K562 (cell line): ENCODE data around the gene EEF2. TPM values are rescaled to one million over a fixed set of nuclear protein-coding genes. Genes with fewer than 3 reads are reported as not detected.

Source experiments
- CSDE1 ChIP-seq, 2 experiments: fragments of 450-650 bp; IDR thresholded peaks; 2 replicates each; pipeline ENCODE4 v1.6.1; 2016; ENCODE audit warnings: mild to moderate bottlenecking in 1 of 2
- CTCF ChIP-seq, 3 experiments: IDR thresholded peaks in 2 of 3; conservative IDR thresholded peaks in 1 of 3; 2 replicates each; pipeline ENCODE4 v1.5.1; 2011 to 2012; ENCODE audit warnings: low read length in 3 of 3, mild to moderate bottlenecking in 3 of 3, control low read depth in 2 of 3, improper control_type of control experiment in 1 of 3, inconsistent platforms in 1 of 3, low read depth in 1 of 3, mixed read lengths in 1 of 3, moderate library complexity in 1 of 3; ENCODE audit not compliant: insufficient read depth in 2 of 3
- GABPB2 ChIP-seq: fragments of 250-450 bp; sonication (Bioruptor Pico); conservative IDR thresholded peaks from 2 replicates; pipeline ENCODE4 v1.5.1; 2021; ENCODE audit warnings: mild to moderate bottlenecking
- HDGF ChIP-seq: fragments of 450-650 bp; IDR thresholded peaks from 2 replicates; pipeline ENCODE4 v1.6.1; 2016
- KDM2B ChIP-seq: fragments of 250-450 bp; sonication (Bioruptor Pico); IDR thresholded peaks from 2 replicates; pipeline ENCODE4 v1.8.0; 2021; ENCODE audit warnings: mild to moderate bottlenecking, moderate library complexity
- MED1 ChIP-seq: sonication (generic); formaldehyde crosslinking; IDR thresholded peaks from 2 replicates; pipeline ENCODE4 v1.8.1; 2023; ENCODE audit warnings: missing genetic modification reagents, borderline replicate concordance
- NR2C2 ChIP-seq, 2 experiments: fragments of 200-800 bp in 1 of 2; sonication (Bioruptor generic) in 1 of 2; sonication (generic) in 1 of 2; formaldehyde crosslinking in 1 of 2; IDR thresholded peaks; 2 replicates each; pipeline versions ENCODE4 v1.6.1 to v1.8.0; 2016 to 2022; ENCODE audit warnings: mild to moderate bottlenecking in 1 of 2, missing compliant biosample characterization in 1 of 2, missing genetic modification characterization in 1 of 2, missing genetic modification reagents in 1 of 2
- NR4A1 ChIP-seq, 2 experiments: fragments of 250-450 bp in 1 of 2; fragments of 450-650 bp in 1 of 2; sonication (Bioruptor Pico) in 1 of 2; IDR thresholded peaks; 2 replicates each; pipeline versions ENCODE4 v1.4.0 to v1.6.1; 2016 to 2020; ENCODE audit warnings: mild to moderate bottlenecking in 2 of 2, missing compliant biosample characterization in 1 of 2, missing genetic modification characterization in 1 of 2, moderate library complexity in 1 of 2
- POLR2A ChIP-seq: fragments of 450-650 bp; conservative IDR thresholded peaks from 2 replicates; pipeline ENCODE4 v1.6.1; 2016
- POLR2B ChIP-seq: fragments of 450-650 bp; IDR thresholded peaks from 2 replicates; pipeline ENCODE4 v1.6.1; 2018; ENCODE audit warnings: low read depth; ENCODE audit not compliant: partially characterized antibody
- PPARD ChIP-seq: fragments of 250-450 bp; sonication (Bioruptor Pico); IDR thresholded peaks from 2 replicates; pipeline ENCODE4 v1.8.0; 2022; ENCODE audit warnings: inconsistent platforms, mild to moderate bottlenecking, moderate library complexity
- RBFOX2 ChIP-seq: fragments of 200-400 bp; formaldehyde crosslinking; IDR thresholded peaks from 2 replicates; pipeline ENCODE4 v1.6.1; 2017; ENCODE audit warnings: low read depth, mild to moderate bottlenecking, low read length, moderate library complexity
- SNRNP70 ChIP-seq: fragments of 200-400 bp; formaldehyde crosslinking; optimal IDR thresholded peaks from 2 replicates; pipeline ENCODE3; 2017; ENCODE audit warnings: low read depth, low read length
- SPI1 ChIP-seq: IDR thresholded peaks from 2 replicates; pipeline ENCODE4 v1.6.1; 2011; ENCODE audit warnings: low read depth, low read length, control low read depth, borderline replicate concordance
- SREBF1 ChIP-seq: fragments of 150-350 bp; IDR thresholded peaks from 2 replicates; pipeline ENCODE4 v1.6.1; 2014; ENCODE audit warnings: antibody characterized with exemption, low read depth, low read length, borderline replicate concordance
- STAG1 ChIP-seq: sonication (generic); formaldehyde crosslinking; IDR thresholded peaks from 2 replicates; pipeline ENCODE4 v1.5.0; 2020; ENCODE audit warnings: missing genetic modification reagents, borderline replicate concordance
- TSHZ1 ChIP-seq: fragments of 250-450 bp; sonication (Bioruptor Pico); IDR thresholded peaks from 2 replicates; pipeline ENCODE4 v1.4.0; 2020; ENCODE audit warnings: mild to moderate bottlenecking, moderate library complexity
- ZNF644 ChIP-seq: fragments of 200-800 bp; sonication (Bioruptor generic); IDR thresholded peaks from 2 replicates; pipeline ENCODE4 v1.6.1; 2016; ENCODE audit warnings: low read depth, missing genetic modification characterization, missing compliant biosample characterization
- ZNF780A ChIP-seq: fragments of 250-450 bp; sonication (Bioruptor Pico); IDR thresholded peaks from 2 replicates; pipeline ENCODE4 v1.5.0; 2021; ENCODE audit warnings: mild to moderate bottlenecking
- polyA plus RNA-seq, 8 experiments: library from polyadenylated mRNA; depleted of rRNA in 4 of 8; stranded (reverse) in 5 of 8; unstranded in 3 of 8; fragments of >200 nt; fragmentation: Nextera tagmentation in 2 of 8; fragmentation: Illumina TruSeq in 1 of 8; extraction: Ambion mirVana in 2 of 8; extraction: Trizol in 1 of 8; gene quantifications; 2 replicates each; pipeline versions ENCODE4 v1.2.1 to v1.2.3, GENCODE V29; 2011 to 2014; ENCODE audit warnings: inconsistent platforms in 1 of 8, missing spikeins in 1 of 8
- total RNA-seq, 7 experiments: library from RNA; depleted of rRNA in 6 of 7; stranded (reverse); fragments of >200 nt in 6 of 7; fragmentation: Illumina TruSeq in 2 of 7; extraction: Trizol in 2 of 7; gene quantifications; 2 replicates each; pipeline versions ENCODE4 v1.2.1 to v1.2.3, GENCODE V29; 2011 to 2021; ENCODE audit warnings: low replicate concordance in 1 of 7
- TF ChIP-seq, protein P1 (sequence below): fragments of 250-450 bp; sonication (Bioruptor Pico); IDR thresholded peaks from 2 replicates; pipeline ENCODE4 v1.8.0; 2022; ENCODE audit warnings: moderate library complexity, mild to moderate bottlenecking, inconsistent platforms

The EEF2 gene
- total and polyA plus RNA-seq, 9 of the 15 experiments (the other 6 are each of a cell fraction or from before 2014, with no cell fraction given): 372 to 3,003 (median 1,453) TPM

DNA sequence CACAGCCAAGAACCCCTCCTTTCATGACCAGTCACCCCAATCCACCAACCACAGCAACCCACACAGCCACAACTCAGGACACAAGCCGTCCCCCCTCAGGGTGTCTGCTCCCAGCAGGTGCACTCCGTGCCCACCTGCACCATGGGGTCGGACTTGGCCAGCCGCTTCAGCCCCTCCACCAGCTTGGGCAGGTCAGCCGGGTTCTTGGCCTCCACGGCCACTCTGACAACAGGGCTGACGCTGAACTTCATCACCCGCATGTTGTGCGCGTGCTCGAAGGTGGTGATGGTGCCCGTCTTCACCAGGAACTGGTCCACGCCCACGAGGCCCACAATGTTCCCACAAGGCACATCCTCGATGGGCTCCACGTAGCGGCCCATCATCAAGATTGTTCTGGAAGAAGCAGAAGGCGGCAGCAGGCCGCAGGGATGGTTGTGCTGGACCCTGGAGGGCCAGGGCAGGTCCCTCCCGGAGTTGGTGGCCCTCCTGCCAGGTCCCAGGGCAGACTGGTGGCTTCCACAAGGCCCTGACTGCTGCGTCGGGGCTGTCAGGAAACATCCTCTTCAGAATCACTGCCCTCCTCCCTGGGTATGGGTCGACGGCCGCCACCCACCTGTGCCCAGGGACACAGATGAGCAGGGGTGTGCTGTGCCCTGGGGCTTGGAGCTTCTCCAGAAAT is 5.5 kb downstream of the EEF2 start (continued):
- TF ChIP-seq CTCF (IDR thresholded peaks at IDR 0.05 in 2 of 3, conservative IDR thresholded peaks at IDR 0.05 in 1 of 3; ENCODE audit: insufficient read depth in 2 of 3, low read depth in 1 of 3, low read length in 3 of 3) (no peak), ZNF644 (tag) (no peak), RBFOX2 (peak; percentile 86), SPI1 (no peak), POLR2B (no peak), SNRNP70 (no peak), TSHZ1 (CRISPR knock-in tag) (no peak), NR4A1 (CRISPR knock-in tag; IDR thresholded peaks at IDR 0.05) (no peak), NR4A1 (tag; IDR thresholded peaks at IDR 0.05) (no peak), GABPB2 (CRISPR knock-in tag) (no peak), STAG1 (CRISPR knock-in tag) (no peak), PPARD (CRISPR knock-in tag) (no peak), ZNF780A (no peak), HDGF (no peak), KDM2B (CRISPR knock-in tag) (no peak), POLR2A (peak; percentile 61), MED1 (CRISPR knock-in tag) (0 out of 2 replicates have a peak, but pooled peaks have one; percentile 84), CSDE1 (IDR thresholded peaks at IDR 0.05) (no peak), SREBF1 (no peak), NR2C2 (CRISPR knock-in tag; IDR thresholded peaks at IDR 0.05) (no peak), NR2C2 (tag; IDR thresholded peaks at IDR 0.05) (no peak)
- TF ChIP-seq, protein P1, sequence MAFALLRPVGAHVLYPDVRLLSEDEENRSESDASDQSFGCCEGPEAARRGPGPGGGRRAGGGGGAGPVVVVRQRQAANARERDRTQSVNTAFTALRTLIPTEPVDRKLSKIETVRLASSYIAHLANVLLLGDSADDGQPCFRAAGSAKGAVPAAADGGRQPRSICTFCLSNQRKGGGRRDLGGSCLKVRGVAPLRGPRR (CRISPR knock-in tag): no peak
